Activated naive CD8-positive, alpha-beta T cell treated with anti-CD3 and anti-CD28 coated beads for 36 hours (primary cell): ENCODE data around the gene PPP1CA. TPM values are rescaled to one million over a fixed set of nuclear protein-coding genes. Genes with fewer than 3 reads are reported as not detected.

Experiments used
- DNase-seq: peaks from one replicate; pipeline ENCODE4 v3.0.0; 2021
- H3K27ac Mint-ChIP-seq: one replicate; pipeline ENCODE4 v1.8.0; 2022; ENCODE audit warnings: mild to moderate bottlenecking, moderate library complexity, mixed read lengths
- H3K27me3 Mint-ChIP-seq: one replicate; pipeline ENCODE4 v1.8.0; 2022; ENCODE audit warnings: mild to moderate bottlenecking, mixed read lengths
- H3K36me3 Mint-ChIP-seq: one replicate; pipeline ENCODE4 v1.8.0; 2021; ENCODE audit warnings: mild to moderate bottlenecking, mixed read lengths
- H3K4me1 Mint-ChIP-seq: one replicate; pipeline ENCODE4 v1.8.0; 2021; ENCODE audit warnings: mixed read lengths
- H3K4me3 Mint-ChIP-seq: one replicate; pipeline ENCODE4 v1.8.0; 2022; ENCODE audit warnings: mild to moderate bottlenecking, moderate library complexity, mixed read lengths
- H3K9me3 Mint-ChIP-seq: one replicate; pipeline ENCODE4 v1.8.0; 2022; ENCODE audit warnings: mixed read lengths
- total RNA-seq, 2 experiments: library from RNA; stranded (reverse); gene quantifications; one replicate each; pipeline ENCODE4 v1.2.3, GENCODE V29; 2021

The PPP1CA gene
- total RNA-seq, 2 experiments from 2014 or later: 262 to 269 TPM

DNA sequence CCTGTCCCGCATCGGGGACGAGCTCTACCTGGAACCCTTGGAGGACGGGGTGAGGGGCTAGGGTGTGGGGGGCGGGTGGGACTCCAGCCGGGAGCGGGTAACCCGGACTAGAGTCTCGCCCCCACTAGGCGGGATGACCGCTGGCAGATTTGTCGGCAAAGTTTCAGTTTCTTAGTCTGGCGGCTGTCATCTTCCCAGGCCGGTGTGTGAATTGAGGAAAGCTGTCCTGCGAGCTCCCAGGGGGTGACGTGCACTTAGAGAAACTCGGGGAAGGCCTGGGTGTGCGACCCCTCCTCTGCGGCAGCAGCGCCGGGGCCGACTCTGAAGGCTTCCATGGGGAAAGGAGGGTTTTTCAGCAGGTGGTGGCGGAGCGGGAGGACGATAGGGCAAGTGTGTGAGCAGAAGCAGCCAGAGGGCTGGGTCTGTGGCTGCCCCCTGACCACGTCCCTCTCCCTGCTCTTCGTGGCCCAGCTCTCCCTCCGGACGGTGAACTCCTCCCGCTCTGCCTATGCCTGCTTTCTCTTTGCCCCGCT is 9.4 kb downstream of the PPP1CA start:
- DNase-seq: no peak
- peaks cover 31% of the 10 kb centered on the region for H3K4me1 Mint-ChIP-seq

GRCh38 chr11:67391304-67392182 is 10.1 kb downstream of the PPP1CA start, which contains the start of gene RAD9A:
Gene RAD9A, plus strand, starts transcription at chr11:67391986. Its CDS starts 59 bp downstream, at chr11:67392045.
- peaks cover 7% of the 10 kb centered on the region for H3K36me3 Mint-ChIP-seq

More for the DNA sequence above, 9.4 kb downstream of the PPP1CA start:
- Mint-ChIP-seq H3K36me3 (peaks cover 11% of the 10 kb centered on the region), H3K4me3 (peak overlapping the region; percentile 92), H3K27me3 (no peaks in the 10 kb centered on the region), H3K27ac (peak overlapping the region; percentile 54), H3K9me3 (no peaks in the 10 kb centered on the region)

GRCh38 chr11:67390947-67391303 is 10.7 kb downstream of the PPP1CA start:
- Mint-ChIP-seq H3K9me3 (no peaks in the 10 kb centered on the region), H3K4me3 (peak overlapping the region; percentile 92), H3K36me3 (peaks cover 7% of the 10 kb centered on the region), H3K27ac (peak overlapping the region; percentile 75), H3K4me1 (peaks cover 23% of the 10 kb centered on the region), H3K27me3 (no peaks in the 10 kb centered on the region)
- no peak for DNase-seq

More at GRCh38 chr11:67391304-67392182, 10.1 kb downstream of the PPP1CA start, which contains the start of gene RAD9A:
- Mint-ChIP-seq H3K27me3 (no peaks in the 10 kb centered on the region), H3K27ac (peak within 1 kb of the TSS; percentile 75), H3K4me3 (peak within 1 kb of the TSS; percentile 92), H3K9me3 (no peaks in the 10 kb centered on the region), H3K4me1 (peaks cover 26% of the 10 kb centered on the region)
- peak; percentile 94 for DNase-seq

DNA sequence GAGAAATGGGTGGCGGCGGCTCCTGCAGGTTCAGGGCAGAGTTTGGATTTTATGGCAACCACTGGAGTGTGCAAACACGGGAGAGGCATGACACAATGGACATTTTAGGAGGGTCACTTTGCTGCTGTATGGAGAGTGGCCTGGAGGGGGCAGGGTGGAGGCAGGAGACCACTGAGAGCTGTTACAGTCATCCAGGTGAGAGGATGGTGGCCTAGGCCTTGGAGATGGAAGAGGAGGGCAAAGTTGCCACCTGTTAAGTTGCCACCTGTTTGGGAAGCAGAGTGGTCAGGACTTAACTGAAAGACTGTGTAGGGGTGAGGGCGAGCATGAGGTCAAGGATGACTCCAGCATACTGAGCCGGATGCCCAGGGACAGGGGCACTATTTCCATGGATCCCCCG is 12.2 kb downstream of the PPP1CA start:
- no peaks in the 10 kb centered on the region for H3K27me3 Mint-ChIP-seq
- H3K27ac Mint-ChIP-seq: no peak overlapping the region
- peaks cover 25% of the 10 kb centered on the region for H3K4me1 Mint-ChIP-seq
- peaks cover 3% of the 10 kb centered on the region for H3K36me3 Mint-ChIP-seq
- peak overlapping the region; percentile 64 for H3K4me3 Mint-ChIP-seq
- DNase-seq: no peak
- no peaks in the 10 kb centered on the region for H3K9me3 Mint-ChIP-seq

GRCh38 chr11:67387518-67387917 is 14.1 kb downstream of the PPP1CA start:
- peaks cover 15% of the 10 kb centered on the region for H3K4me1 Mint-ChIP-seq
- H3K27me3 Mint-ChIP-seq: no peaks in the 10 kb centered on the region
- DNase-seq: no peak
- H3K36me3 Mint-ChIP-seq: no peaks in the 10 kb centered on the region
- no peak overlapping the region for H3K27ac Mint-ChIP-seq
- no peaks in the 10 kb centered on the region for H3K9me3 Mint-ChIP-seq
- H3K4me3 Mint-ChIP-seq: no peak overlapping the region

DNA sequence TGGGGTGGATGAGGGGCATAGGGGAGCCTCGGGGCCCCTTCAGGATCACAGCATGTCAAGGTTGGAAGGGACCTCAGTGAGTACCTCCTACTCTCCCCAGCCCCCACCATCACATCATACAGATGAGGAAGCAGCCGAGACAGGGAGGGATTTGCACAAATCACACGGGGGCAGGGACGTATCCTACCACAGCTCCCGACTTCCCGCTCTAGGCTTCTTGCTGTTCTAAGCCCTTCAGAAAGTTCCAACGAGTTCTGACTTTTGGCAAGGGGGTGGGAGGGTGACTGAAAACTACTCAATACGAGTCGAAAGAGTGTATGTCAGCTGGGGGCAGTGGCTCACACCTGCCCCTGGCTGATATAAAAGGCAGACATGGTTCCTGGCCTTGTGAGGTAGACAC is 14.6 kb downstream of the PPP1CA start:
- Mint-ChIP-seq H3K36me3 (no peaks in the 10 kb centered on the region), H3K27ac (no peak overlapping the region), H3K4me1 (peaks cover 16% of the 10 kb centered on the region), H3K9me3 (no peaks in the 10 kb centered on the region), H3K27me3 (no peaks in the 10 kb centered on the region), H3K4me3 (no peak overlapping the region)
- DNase-seq: no peak

GRCh38 chr11:67384851-67385366 is 16.7 kb downstream of the PPP1CA start:
- H3K27me3 Mint-ChIP-seq: no peaks in the 10 kb centered on the region

GRCh38 chr11:67382276-67383136 is 19.2 kb downstream of the PPP1CA start:
- Mint-ChIP-seq H3K27me3 (no peaks in the 10 kb centered on the region), H3K4me1 (peaks cover 6% of the 10 kb centered on the region), H3K9me3 (no peaks in the 10 kb centered on the region), H3K36me3 (no peaks in the 10 kb centered on the region), H3K4me3 (no peak overlapping the region), H3K27ac (no peak overlapping the region)
- peak; percentile 78 for DNase-seq

More at GRCh38 chr11:67384851-67385366, 16.7 kb downstream of the PPP1CA start:
- H3K9me3 Mint-ChIP-seq: no peaks in the 10 kb centered on the region
- no peaks in the 10 kb centered on the region for H3K36me3 Mint-ChIP-seq
- no peak for DNase-seq
- H3K4me3 Mint-ChIP-seq: no peak overlapping the region
- H3K27ac Mint-ChIP-seq: no peak overlapping the region
- H3K4me1 Mint-ChIP-seq: peaks cover 13% of the 10 kb centered on the region

DNA sequence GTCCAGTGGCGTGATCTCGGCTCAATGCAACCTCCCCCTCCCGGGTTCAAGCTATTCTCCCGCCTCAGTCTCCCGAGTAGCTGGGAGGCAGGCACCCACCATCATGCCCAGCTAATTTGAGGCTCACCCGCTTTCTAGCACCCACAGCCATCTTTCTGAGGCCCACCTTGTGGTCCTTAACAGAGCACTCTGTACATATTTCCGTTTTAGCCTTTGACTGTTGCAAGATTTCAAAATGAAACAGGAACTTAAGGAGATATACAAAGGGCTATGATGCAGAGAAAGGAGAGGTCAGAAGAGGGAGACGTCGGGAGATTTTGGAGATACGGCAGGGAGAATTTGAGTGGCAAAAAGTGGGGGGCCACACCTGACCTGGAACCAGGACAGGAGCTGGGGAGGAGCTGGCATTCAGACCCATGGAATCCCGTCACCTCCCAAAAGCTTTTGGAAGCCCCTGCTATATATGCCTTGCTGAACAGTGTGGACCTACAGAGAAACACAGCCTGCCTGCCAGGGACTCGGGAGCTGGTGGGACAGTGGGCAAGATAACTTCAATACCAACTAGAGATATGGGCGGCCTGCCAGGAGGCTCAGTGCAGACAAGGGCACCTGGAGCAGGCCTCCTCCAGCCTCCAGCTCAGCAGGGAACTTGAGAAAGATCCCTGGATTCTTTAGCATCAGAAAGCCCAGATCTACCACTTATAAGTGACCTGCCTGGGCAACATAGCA is 20.2 kb downstream of the PPP1CA start:
- Mint-ChIP-seq H3K4me1 (peaks cover 6% of the 10 kb centered on the region), H3K27me3 (peaks cover 1% of the 10 kb centered on the region), H3K4me3 (no peak overlapping the region), H3K9me3 (no peaks in the 10 kb centered on the region), H3K27ac (no peak overlapping the region), H3K36me3 (no peaks in the 10 kb centered on the region)
- no peak for DNase-seq

DNA sequence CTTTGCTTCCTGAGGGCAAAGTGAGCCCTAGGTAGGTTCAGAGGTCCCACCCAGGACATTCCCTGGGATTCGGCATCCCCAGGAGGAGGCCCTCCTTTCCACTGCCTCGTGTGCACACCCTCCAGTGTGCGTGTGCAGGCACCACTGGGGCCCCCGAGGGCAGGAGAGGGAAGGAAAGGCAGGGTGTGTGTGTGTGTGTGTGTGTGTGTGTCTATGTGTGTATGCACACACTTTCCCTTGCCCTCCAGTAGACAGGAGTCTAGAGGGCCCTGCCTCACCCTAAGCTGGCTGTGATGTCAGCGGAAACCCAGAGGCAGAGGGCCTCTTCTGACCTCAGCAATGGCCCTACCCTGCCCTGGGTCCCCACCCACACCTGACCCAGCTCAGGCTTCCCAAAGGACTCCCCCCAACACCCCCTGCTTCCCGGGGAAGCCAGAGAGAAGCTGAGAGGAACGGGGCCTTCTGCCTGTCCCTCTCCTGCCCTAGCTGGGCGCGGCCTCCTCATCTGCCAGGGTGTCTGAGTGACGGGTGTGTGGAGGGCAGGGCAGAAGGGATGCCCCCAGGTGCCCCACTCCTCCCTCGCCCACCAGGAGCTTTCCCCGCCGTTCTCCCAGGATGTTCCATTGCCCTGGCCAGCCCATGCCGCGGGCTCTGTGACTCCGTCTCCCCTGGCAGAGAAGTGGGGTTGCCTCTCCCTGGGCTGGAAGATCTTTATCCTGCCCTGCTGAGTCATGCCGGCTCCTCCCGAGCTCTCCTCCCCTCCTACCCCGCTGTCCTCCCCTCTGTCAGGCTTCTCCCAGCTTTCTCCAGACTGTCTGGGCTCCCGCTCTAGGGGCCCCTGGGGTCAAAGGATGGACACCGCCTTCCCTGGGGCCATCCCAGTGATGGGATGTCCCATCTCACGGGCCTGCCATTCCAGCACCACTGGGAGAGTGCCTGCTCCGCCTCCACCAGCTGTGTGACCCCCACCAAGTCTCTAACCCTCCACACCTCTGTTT is 22.3 kb downstream of the PPP1CA start:
- no peaks in the 10 kb centered on the region for H3K9me3 Mint-ChIP-seq
- no peaks in the 10 kb centered on the region for H3K36me3 Mint-ChIP-seq
- H3K4me3 Mint-ChIP-seq: no peak overlapping the region
- H3K27ac Mint-ChIP-seq: no peak overlapping the region
- no peak for DNase-seq
- H3K27me3 Mint-ChIP-seq: peaks cover 13% of the 10 kb centered on the region
- peaks cover 10% of the 10 kb centered on the region for H3K4me1 Mint-ChIP-seq

- Mint-ChIP-seq H3K27ac (no peak overlapping the region), H3K4me1 (peaks cover 16% of the 10 kb centered on the region), H3K4me3 (no peak overlapping the region), H3K27me3 (peaks cover 17% of the 10 kb centered on the region), H3K36me3 (no peaks in the 10 kb centered on the region), H3K9me3 (no peaks in the 10 kb centered on the region)
- no peak for DNase-seq
Observed at GRCh38 chr11:67378544-67378943, 23.1 kb downstream of the PPP1CA start.

DNA sequence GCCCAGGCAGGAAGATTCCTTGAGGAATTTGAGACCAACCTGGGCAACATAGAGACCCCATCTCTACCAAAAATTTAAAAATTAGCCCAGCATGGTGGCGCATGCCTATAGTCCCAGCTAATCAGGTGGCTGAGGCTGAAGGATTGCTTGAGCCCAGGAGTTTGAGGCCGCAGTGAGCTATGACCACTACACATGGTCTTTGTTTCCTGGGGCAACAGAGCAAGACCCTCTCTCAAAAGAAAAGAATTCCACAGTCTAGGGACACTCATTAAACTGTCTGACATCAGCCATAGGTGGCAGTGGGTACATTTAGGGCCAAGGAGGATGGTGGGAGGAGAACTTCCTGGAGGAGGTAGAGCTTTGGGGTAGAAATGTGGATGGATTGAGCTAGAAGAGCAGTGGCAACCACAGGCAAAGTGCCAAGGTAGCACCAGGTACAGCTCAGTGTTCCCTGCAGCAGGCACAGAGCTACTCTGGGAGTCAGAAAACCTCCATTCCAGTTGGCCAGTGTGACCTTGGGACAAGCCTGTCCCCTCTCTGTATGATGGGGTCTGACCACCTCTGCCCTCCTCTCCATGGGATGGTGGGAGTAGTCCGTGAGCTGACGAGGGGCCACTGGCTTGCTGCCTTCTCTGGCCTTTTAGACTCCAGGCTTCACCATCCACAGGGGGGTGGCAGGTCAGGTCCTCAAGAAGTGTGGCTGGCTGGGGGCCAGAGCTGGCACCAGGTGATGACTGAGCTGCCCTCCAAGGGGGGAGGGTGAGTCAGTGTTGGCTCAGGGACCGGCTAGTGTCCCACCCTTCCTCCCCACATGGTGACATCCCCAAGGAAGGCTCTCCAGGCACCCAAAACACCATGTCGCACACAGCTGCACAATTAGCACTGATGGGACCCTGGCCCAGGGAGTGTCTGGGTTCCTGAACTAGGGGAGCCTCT is 24.5 kb downstream of the PPP1CA start:
- H3K27ac Mint-ChIP-seq: no peak overlapping the region
- DNase-seq: no peak

More for the DNA sequence above, 24.5 kb downstream of the PPP1CA start:
- Mint-ChIP-seq H3K9me3 (no peaks in the 10 kb centered on the region), H3K27me3 (peaks cover 17% of the 10 kb centered on the region), H3K4me1 (peaks cover 14% of the 10 kb centered on the region), H3K36me3 (no peaks in the 10 kb centered on the region), H3K4me3 (no peak overlapping the region)
